Thymus (tissue), 11 donors: Measurements from ENCODE around the gene KCNC1. TPM values are rescaled to one million over a fixed set of nuclear protein-coding genes. Genes with fewer than 3 reads are reported as not detected.

ENCODE experiments used
- DNase-seq, 9 donors: peaks; one replicate each; pipeline ENCODE4 v3.0.0-alpha.2; 2013; ENCODE audit warnings: low spot score in 9 of 9, low read depth in 6 of 9, missing footprints in 1 of 9
- H3K27ac ChIP-seq, 2 donors: one replicate each; pipeline ENCODE4 v1.5.1; 2013; ENCODE audit warnings: control low read depth in 1 of 2, low read depth in 1 of 2, low read length in 1 of 2, mild to moderate bottlenecking in 1 of 2, moderate library complexity in 1 of 2
- H3K27me3 ChIP-seq, 2 donors: one replicate each; pipeline ENCODE4 v1.5.1; 2013; ENCODE audit warnings: low read length in 1 of 2; ENCODE audit not compliant: control insufficient read depth in 2 of 2, insufficient read depth in 1 of 2
- H3K36me3 ChIP-seq, 2 donors: one replicate each; pipeline ENCODE4 v1.5.1; 2013; ENCODE audit warnings: low read length in 1 of 2, mild to moderate bottlenecking in 1 of 2, moderate library complexity in 1 of 2; ENCODE audit not compliant: control insufficient read depth in 2 of 2, insufficient read depth in 2 of 2
- H3K4me1 ChIP-seq, 2 donors: one replicate each; pipeline ENCODE4 v1.5.1; 2013; ENCODE audit warnings: low read length in 2 of 2; ENCODE audit not compliant: control insufficient read depth in 2 of 2, insufficient read depth in 2 of 2
- H3K4me3 ChIP-seq, 2 donors: one replicate each; pipeline ENCODE4 v1.5.1; 2013; ENCODE audit warnings: low read length in 2 of 2, control low read depth in 1 of 2, mild to moderate bottlenecking in 1 of 2
- H3K9me3 ChIP-seq, 2 donors: one replicate each; pipeline ENCODE4 v1.5.1; 2013; ENCODE audit warnings: low read length in 1 of 2, mild to moderate bottlenecking in 1 of 2; ENCODE audit not compliant: control insufficient read depth in 2 of 2, insufficient read depth in 1 of 2
- WGBS: extraction: QIAGEN DNeasy Blood & Tissue Kit; methylation state at CpG from one replicate; pipeline ENCODE4 v1.1.7; 2013; 5-methylcytosine and 5-hydroxymethylcytosine counted together
- polyA plus RNA-seq: library from polyadenylated mRNA; stranded (reverse); fragments of 200-250 nt; gene quantifications from one replicate; pipeline ENCODE4 v1.2.3, GENCODE V29; 2013
- total RNA-seq: library from RNA; stranded (reverse); fragments of 120-200 nt; gene quantifications from one replicate; pipeline ENCODE4 v1.2.4, GENCODE V29; 2013
- donor health status: healthy.

Gene KCNC1
- total and polyA plus RNA-seq, 2 donors: under 0.01 to 0.30 TPM

GRCh38 chr11:17719938-17720795, 14.4 kb upstream of the KCNC1 start:
- peak in 1 of 9 donors; percentile 3 for DNase-seq
- H3K9me3 ChIP-seq: peaks cover 0 to 6% of the 10 kb centered on the region in 2 donors
- no peak overlapping the region for H3K4me3 ChIP-seq
- H3K4me1 ChIP-seq: no peaks in the 10 kb centered on the region
- WGBS: 7% methylated on average over 85 of the region's 85 CpGs
- peaks cover 78 to 95% of the 10 kb centered on the region in 2 donors for H3K27me3 ChIP-seq
- no peak overlapping the region for H3K27ac ChIP-seq
- no peaks in the 10 kb centered on the region for H3K36me3 ChIP-seq

GRCh38 chr11:17720796-17721171, 13.8 kb upstream of the KCNC1 start:
- DNase-seq: no peak
- Histone ChIP-seq H3K4me3 (no peak overlapping the region), H3K4me1 (no peaks in the 10 kb centered on the region), H3K27ac (no peak overlapping the region), H3K36me3 (no peaks in the 10 kb centered on the region), H3K27me3 (peaks cover 78 to 96% of the 10 kb centered on the region in 2 donors), H3K9me3 (peaks cover 0 to 6% of the 10 kb centered on the region in 2 donors)
- WGBS: 7% methylated on average over 24 of the region's 24 CpGs

- Histone ChIP-seq H3K36me3 (no peaks in the 10 kb centered on the region), H3K4me3 (no peak overlapping the region), H3K9me3 (peaks cover 0 to 6% of the 10 kb centered on the region in 2 donors), H3K27me3 (peaks cover 76 to 90% of the 10 kb centered on the region in 2 donors), H3K4me1 (no peaks in the 10 kb centered on the region), H3K27ac (no peak overlapping the region)
- no peak for DNase-seq
- 14% methylated on average over 56 of the region's 56 CpGs for WGBS
Observed at GRCh38 chr11:17721242-17721999, 13.2 kb upstream of the KCNC1 start.

GRCh38 chr11:17722000-17722643, 12.5 kb upstream of the KCNC1 start:
- H3K4me3 ChIP-seq: no peak overlapping the region
- H3K27me3 ChIP-seq: peaks cover 70 to 83% of the 10 kb centered on the region in 2 donors
- no peaks in the 10 kb centered on the region for H3K36me3 ChIP-seq
- peaks cover 0 to 6% of the 10 kb centered on the region in 2 donors for H3K9me3 ChIP-seq
- 18% methylated on average over 25 of the region's 25 CpGs for WGBS
- no peak overlapping the region for H3K27ac ChIP-seq
- no peaks in the 10 kb centered on the region for H3K4me1 ChIP-seq
- no peak for DNase-seq

GRCh38 chr11:17724020-17724908, 10.3 kb upstream of the KCNC1 start:
- DNase-seq: no peak
- Histone ChIP-seq H3K4me3 (no peak overlapping the region), H3K27ac (no peak overlapping the region), H3K36me3 (no peaks in the 10 kb centered on the region), H3K4me1 (no peaks in the 10 kb centered on the region), H3K9me3 (peaks cover 0 to 6% of the 10 kb centered on the region in 2 donors), H3K27me3 (peaks cover 49 to 66% of the 10 kb centered on the region in 2 donors)
- WGBS: 85% methylated on average over 10 of the region's 10 CpGs

- WGBS: 77% methylated on average over 2 of the region's 2 CpGs
- H3K9me3 ChIP-seq: peaks cover 0 to 6% of the 10 kb centered on the region in 2 donors
- peaks cover 42 to 61% of the 10 kb centered on the region in 2 donors for H3K27me3 ChIP-seq
- H3K27ac ChIP-seq: no peak overlapping the region
- DNase-seq: no peak
- no peak overlapping the region for H3K4me3 ChIP-seq
- H3K4me1 ChIP-seq: no peaks in the 10 kb centered on the region
- no peaks in the 10 kb centered on the region for H3K36me3 ChIP-seq
Observed at GRCh38 chr11:17725174-17725573, 9.4 kb upstream of the KCNC1 start.

GRCh38 chr11:17730137-17730536, 4.4 kb upstream of the KCNC1 start:
- Histone ChIP-seq H3K4me1 (peaks cover 0 to 3% of the 10 kb centered on the region in 2 donors), H3K4me3 (no peak overlapping the region), H3K9me3 (no peaks in the 10 kb centered on the region), H3K27ac (no peak overlapping the region), H3K27me3 (peaks cover 30 to 51% of the 10 kb centered on the region in 2 donors), H3K36me3 (no peaks in the 10 kb centered on the region)
- WGBS: 52% methylated on average over 2 of the region's 2 CpGs
- DNase-seq: no peak

GRCh38 chr11:17730608-17731462, 3.7 kb upstream of the KCNC1 start:
- no peak overlapping the region for H3K4me3 ChIP-seq
- peaks cover 0 to 3% of the 10 kb centered on the region in 2 donors for H3K4me1 ChIP-seq
- H3K36me3 ChIP-seq: no peaks in the 10 kb centered on the region
- DNase-seq: peak; percentile 26 to 76 (median 56)
- 20% methylated on average over 9 of the region's 9 CpGs for WGBS
- no peaks in the 10 kb centered on the region for H3K9me3 ChIP-seq
- H3K27ac ChIP-seq: no peak overlapping the region
- H3K27me3 ChIP-seq: peaks cover 37 to 55% of the 10 kb centered on the region in 2 donors
